Activated CD4-positive, alpha-beta T cell treated with anti-CD3 and anti-CD28 coated beads, Interleukin-2, amount 50 U/mL, for 16 hours (primary cell): ENCODE measurements around the gene AGAP1.

Experiments
- DNase-seq: peaks from one replicate; pipeline ENCODE4 v3.0.0-alpha.2; 2020

The AGAP1 gene

DNA sequence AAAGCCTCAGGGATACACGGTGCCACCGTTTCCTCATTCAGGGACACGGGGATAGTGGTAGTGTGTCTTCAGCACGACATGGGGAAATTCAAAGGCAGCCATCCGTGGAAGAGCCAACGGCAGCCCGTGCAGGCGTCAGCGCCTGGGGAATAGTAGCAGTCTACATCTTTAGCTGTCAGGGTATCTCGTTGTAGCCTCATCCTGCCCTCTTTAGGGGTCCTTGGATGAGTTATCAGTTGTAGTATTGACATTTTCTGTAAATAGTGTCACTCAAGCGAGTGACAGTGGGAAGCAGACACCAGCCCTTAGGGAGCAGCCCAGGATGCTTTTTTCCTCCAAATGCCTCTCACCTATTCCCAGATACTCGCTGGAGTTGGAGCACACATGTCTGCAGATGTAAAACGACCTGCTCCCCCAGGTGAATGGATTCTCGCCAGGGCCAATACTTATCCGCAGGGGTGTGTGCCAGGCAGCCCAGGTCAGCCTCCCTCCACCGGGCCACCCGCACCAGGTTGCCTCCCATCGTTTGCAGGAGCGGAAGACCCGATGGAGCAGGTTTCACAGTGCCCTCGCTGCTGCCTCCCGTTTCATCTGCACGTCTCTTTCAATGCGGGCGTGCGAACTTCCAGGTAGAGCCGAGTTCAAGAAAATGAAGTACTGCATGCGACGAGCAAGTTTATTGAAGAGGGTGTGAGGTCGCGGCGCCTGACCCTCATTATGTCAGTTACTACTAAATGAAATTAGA lies 41.0 kb downstream of the AGAP1 start:
- DNase-seq = no peak

DNA sequence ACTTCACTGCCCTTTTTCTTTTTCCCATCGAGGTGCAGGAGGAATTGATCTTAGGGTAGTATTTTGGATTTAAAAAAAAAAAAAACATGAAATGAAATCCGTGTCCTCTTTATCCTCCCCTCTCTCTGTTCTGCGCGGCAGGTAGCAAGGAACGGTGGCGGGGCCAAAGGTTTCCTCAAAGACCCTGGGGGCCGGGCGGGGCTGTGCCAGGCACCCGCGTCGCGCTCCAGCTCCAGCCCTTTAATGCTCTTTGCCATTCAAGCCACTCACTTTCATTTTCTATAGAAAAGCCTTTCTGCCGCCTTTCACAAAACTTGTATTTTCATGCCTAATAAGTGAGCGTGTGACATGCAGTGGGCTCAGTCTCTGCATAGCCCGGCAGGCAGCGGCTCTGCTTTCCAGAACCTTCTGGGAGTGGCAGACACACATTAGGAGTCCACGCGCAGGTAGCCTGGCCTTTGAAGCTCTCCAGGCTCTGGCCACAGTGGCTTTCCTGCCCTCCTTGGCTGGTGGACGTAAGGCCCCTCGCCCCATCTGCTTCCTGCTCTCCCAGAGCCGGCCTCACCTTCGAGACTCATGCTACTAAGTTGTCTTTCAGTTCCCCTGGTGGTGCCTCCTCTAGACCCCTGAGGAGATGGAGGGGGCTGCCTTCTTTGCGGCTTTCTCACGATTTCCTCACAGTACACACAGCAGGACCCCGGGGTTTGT lies 41.7 kb downstream of the AGAP1 start:
- DNase-seq = no peak

GRCh38 chr2:235536711-235537110 lies 42.9 kb downstream of the AGAP1 start:
- no peak for DNase-seq

DNA sequence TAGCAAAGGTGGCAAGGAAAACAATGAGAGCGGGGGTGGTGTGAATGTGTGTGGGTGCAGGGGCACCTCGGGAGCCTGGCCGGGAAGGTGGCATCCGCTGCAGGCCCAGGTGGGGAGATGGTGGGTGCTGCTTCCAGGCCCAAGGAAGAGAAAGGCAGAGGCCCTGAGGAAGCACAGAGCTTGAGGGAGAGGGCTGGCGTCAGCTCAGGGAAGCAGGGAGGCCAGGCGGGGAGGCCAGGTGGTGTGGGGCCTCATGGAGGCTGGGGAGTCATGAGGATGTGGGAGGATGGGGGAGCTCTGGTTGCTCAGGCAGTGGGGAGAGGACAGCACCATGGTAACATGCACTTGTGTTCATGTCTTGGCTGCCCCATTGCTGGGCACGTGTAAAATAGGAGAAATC lies 43.3 kb downstream of the AGAP1 start:
- no peak for DNase-seq

DNA sequence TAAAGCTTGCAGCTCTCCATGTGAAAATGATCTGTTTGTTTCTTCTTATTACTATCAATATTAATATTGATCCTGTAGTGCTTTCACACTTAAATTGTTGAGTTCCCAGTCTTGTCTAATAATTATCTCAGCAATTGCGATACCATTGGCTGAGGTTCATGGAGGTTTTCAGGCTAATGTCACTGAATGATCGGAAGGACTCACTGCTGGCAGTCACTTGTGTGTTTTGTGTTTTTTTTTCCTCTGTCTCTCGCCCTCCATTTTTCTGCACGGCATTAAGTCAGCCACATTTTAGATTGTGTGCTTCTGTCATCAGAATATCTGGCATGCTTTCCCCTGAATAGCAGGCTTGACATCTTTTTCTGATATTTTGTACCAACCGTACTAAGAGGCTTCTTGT lies 43.7 kb downstream of the AGAP1 start:
- no peak for DNase-seq

DNA sequence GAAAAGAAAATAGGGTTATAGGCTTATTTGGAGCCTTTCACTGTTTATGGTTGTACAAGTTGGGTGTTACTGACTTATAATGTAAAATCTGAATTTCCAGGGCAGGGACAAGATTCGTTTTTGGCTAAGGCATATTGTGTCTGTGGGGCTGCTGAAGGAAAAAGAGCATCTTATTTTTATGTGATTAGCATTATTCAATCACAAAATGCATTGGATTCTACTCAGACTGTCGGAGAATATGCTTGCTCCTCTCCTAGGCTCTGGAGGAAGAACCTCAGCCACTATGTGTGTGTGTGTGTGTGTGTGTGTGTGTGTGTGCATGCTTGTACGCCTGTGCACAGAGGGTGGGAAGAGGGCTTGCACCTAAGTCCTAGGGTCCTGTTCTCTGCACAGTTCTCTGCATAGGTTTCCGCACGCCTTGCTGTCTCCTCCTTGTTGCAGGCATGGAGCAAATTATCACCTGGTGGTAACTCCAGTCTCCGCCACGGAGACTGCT lies 44.3 kb downstream of the AGAP1 start:
- DNase-seq = no peak

DNA sequence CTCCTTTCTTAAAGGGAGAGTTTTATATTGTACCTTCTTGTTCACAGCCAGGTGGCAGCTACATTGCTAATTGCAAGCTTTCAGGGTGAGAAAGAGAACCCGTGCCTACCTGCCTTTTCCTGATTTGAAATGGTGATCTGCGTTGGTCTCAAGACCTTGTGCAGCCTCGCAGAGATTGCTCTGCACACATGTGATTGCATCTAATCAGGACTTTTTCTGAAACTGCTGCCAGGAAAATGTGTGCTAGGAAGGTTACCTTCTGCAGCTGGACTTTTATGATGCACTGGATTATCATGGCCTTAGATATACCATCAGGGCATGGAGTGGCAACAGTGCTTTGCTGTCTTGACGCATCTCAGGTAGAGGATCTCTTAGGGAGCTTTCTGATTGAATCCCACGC lies 45.1 kb downstream of the AGAP1 start:
- DNase-seq = no peak

GRCh38 chr2:235539773-235540172 lies 45.9 kb downstream of the AGAP1 start:
- DNase-seq = no peak

DNA sequence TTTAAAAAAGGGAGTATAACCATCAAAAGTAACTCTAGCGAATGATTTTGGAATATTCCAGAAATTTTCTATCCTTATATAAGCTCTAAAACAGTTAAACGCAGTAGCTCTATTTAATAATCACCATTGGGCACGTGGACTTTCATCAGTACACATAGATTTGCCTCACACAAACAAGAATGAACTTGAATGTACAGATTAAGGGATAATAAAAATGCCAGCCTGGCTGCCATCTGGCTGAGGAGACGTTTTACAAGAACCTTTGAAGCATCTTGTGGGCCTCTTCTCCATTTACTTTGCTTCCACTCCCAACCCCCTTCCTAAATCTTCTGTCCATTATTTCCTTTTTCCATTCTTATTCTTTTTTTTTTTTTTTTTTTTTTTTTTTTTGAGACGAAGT lies 47.2 kb downstream of the AGAP1 start:
- no peak for DNase-seq

DNA sequence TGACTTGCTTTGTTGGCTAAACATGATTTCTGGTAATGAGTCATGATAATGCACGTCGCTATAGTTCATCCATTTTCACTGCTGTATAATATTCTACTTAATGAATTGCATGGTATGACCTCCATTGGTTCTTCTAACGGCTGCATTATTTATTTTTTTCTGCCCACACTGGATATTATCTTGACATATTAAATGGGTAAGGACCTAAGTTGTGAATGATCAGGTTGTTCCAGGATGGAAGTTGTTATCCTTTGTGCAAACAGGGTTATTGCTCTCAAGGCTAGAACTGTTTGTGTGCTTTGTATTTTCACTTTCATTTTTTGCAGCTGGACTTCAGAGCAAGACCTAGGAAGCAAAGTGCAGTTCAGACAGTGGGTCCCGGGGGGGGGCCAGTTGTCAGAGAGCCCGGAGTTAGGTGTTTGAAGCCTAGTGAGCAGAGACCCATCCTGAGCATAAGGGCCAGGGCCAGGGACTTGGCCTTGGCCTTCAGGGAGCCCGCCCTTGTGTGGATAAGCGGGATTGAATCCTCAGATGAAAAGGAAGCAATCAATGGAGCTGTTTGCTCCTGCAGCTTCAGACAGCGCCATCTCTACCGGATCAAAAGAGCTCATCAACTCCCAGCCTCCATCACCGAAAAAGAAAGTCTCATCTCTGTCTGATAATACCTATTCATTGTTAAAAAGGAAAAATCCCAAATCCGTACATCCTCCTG lies 48.2 kb downstream of the AGAP1 start:
- DNase-seq = no peak

GRCh38 chr2:235542733-235543127 lies 48.9 kb downstream of the AGAP1 start:
- DNase-seq = no peak

DNA sequence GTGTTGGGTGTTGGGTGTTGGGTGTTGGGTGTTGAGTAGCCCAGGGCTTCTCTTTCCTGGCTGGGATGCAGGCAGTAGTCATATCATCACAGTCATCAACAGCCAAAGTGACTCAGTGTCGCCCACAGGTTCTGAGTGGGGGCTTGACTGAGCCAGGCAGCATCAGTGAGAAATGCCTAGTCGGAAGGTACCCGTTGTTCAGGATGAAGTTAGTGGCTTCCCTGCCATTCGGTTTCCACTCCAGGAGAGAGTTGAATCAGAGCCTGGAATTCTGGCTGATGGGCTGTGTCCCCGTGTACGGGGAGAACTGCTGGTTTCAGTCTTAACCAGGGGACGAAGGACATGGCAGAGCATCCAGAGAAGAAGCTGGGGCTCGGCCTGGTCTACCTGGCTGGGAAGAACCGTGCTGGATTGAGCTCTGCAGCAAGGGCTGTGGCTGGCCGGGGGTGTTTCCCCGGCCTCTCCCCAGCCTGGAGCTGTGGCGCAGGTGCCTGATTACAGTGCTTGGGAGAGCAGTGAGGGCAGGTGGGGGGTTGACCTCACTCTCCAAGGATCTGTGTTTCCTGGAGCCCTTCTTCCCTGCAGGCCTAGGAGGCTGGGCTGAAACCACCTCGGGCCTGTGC lies 49.4 kb downstream of the AGAP1 start:
- DNase-seq = no peak

- DNase-seq = no peak
These were observed 50.2 kb downstream of the AGAP1 start for GRCh38 chr2:235543851-235544688.

GRCh38 chr2:235544689-235544969 lies 50.8 kb downstream of the AGAP1 start:
- no peak for DNase-seq

DNA sequence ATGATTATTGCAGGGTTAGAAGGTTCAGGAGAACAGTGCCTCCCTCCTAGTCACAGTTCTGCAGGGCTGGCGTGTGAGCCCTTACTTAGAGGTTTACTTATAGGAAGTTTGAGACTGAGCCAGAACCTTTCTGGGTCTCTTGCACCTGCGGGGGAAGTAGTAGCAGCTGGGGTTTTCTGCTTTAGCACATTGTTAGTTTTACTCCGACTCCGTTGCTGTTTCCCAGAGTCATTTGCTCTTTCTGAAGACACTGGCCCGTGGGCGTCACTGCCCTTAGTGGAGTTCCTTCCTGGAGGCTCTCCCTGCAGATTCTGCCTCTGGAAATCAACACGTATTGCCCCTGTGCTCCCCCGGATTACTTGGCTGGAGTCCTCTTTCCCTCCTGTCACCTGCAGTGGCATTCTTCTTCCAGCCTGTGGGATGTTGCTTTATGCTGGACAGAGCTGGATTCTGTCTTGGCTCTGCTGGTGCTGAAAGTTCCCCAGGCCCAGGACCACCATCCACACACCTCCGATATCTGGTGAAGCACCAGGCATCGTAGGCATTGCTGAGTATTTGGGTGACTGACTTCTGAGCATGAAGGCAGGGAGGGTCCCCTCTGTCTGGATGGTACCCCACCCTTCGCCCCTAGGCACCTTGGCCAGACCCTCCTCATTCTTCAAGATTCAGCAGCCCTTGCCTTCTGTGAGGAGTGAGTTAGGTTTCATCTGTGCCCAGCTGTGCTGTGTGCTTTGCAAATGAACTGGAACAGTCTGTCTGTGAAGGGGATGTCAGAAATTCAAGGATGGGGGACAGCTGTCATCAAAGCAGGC lies 51.7 kb downstream of the AGAP1 start:
- DNase-seq = no peak

GRCh38 chr2:235546151-235546435 lies 52.2 kb downstream of the AGAP1 start:
- DNase-seq = no peak

DNA sequence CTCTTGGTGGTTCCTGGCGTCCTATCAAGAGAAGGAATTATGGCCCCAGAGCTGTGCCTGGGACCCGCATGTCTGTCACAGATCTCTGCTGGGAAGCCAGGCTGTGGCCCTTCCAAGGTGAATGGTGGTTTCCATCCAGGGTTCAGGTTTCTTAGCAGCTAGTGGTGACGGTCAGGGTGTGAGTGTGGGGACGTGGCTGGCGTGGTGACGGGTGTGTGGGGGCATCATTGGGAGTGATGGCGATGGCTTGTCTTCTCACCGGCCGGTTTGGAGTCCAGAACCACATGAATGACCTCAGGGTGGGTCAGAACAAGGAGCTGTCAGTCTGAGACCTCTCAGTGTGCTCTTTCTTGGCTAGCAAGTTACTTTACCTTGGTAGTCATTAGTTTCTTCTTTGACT lies 52.6 kb downstream of the AGAP1 start:
- DNase-seq = no peak

GRCh38 chr2:235549735-235550377 lies 56.0 kb downstream of the AGAP1 start:
- DNase-seq = no peak

GRCh38 chr2:235550378-235550760 lies 56.5 kb downstream of the AGAP1 start:
- DNase-seq = no peak

GRCh38 chr2:235550946-235551345 lies 57.1 kb downstream of the AGAP1 start:
- DNase-seq = no peak

DNA sequence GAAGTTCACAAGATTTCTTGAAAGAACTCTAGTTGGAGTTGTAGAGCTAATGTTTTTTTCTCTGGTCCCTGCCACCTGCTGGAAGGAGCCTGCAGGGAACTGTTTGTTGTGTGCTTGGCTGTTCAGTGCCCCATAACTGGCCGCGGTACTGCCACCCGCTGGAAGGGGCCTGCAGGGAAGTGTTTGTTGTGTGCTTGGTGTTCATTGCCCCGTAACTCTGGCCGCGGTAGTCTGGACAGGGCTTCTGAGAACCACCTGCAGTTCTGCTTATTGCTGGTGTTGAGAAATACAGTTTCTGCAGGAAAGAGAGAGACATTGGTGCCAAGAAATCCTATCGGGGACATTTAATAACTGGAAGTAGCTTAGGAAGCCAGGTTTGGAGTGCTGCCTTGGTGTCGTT lies 58.1 kb downstream of the AGAP1 start:
- DNase-seq = no peak

GRCh38 chr2:235552671-235553070 lies 58.8 kb downstream of the AGAP1 start:
- no peak for DNase-seq
